ENCODE data around the gene VPREB3. TPM values are rescaled to one million over a fixed set of nuclear protein-coding genes. Genes with fewer than 3 reads are reported as not detected.

Gene VPREB3
- polyA plus RNA-seq, 1 donor (not counting 4 experiments of a cell fraction or from before 2014, with no cell fraction given) = not detected

DNA sequence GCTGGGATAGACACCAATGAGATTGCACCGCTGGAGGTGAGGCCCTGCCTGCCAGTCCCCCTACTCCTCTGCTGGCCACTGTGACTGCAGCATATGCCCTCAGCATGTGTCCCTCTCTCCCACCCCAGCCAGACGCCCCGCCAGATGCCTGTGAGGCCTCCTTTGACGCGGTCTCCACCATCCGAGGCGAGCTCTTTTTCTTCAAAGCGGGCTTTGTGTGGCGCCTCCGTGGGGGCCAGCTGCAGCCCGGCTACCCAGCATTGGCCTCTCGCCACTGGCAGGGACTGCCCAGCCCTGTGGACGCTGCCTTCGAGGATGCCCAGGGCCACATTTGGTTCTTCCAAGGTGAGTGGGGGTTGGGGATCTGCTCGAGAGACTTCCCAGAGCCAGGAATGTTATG is 26.8 kb upstream of the VPREB3 start:
- dilution Hi-C loops (cut with MboI; ENCODE audit: extremely low pct_ligation_motif_present, low sequenced_read_pairs) = no loop called here
- Histone ChIP-seq H3K9me3 (ENCODE audit: control insufficient read depth, low read depth, low read length) (no peaks in the 10 kb centered on the region), H3K9ac (ENCODE audit: control insufficient read depth, extremely low read depth, insufficient read depth, low read length) (no peak overlapping the region), H3K27ac (ENCODE audit: control insufficient read depth, insufficient read depth, low read length) (peak overlapping the region; percentile 6), H3K4me1 (ENCODE audit: control insufficient read depth, extremely low read depth, insufficient read depth, low read length) (peaks cover 16% of the 10 kb centered on the region), H2AFZ (ENCODE audit: control insufficient read depth, low read length) (peak overlapping the region; percentile 87), H3K4me3 (ENCODE audit: control insufficient read depth in 2 of 3, extremely low read depth in 1 of 3, insufficient read depth in 2 of 3, low read depth in 1 of 3, low read length in 3 of 3) (no peak overlapping the region), H3K4me2 (ENCODE audit: control insufficient read depth, extremely low read depth, insufficient read depth, low read depth, low read length) (peak overlapping the region; percentile 37), H4K20me1 (ENCODE audit: control insufficient read depth, extremely low read depth, insufficient read depth, low read length) (no peaks in the 10 kb centered on the region), H3K36me3 (ENCODE audit: control insufficient read depth in 2 of 2, extremely low read depth in 1 of 2, insufficient read depth in 2 of 2, low read length in 2 of 2) (no peaks in the 10 kb centered on the region), H3K27me3 (ENCODE audit: control insufficient read depth, extremely low read depth, insufficient read depth, low read length) (no peaks in the 10 kb centered on the region), H3K79me2 (ENCODE audit: control insufficient read depth, insufficient read depth, low read length) (no peaks in the 10 kb centered on the region), H3K9me1 (ENCODE audit: control insufficient read depth, extremely low read depth, insufficient read depth, low read length) (no peaks in the 10 kb centered on the region)
- TF ChIP-seq CTCF (optimal IDR thresholded peaks at IDR 0.05 in 1 of 3, IDR thresholded peaks at IDR 0.05 in 1 of 3, conservative IDR thresholded peaks at IDR 0.05 in 1 of 3; ENCODE audit: extremely low read depth in 1 of 3, insufficient read depth in 2 of 3, low read length in 3 of 3) = no peak
- no peak for TF ChIP-seq EZH2 (IDR thresholded peaks at IDR 0.05; ENCODE audit: low read length)
- no peak for FAIRE-seq
- DNase-seq (ENCODE audit: low read depth, low spot score) = no peak

GRCh38 chr22:23780146-23780748 is 26.0 kb upstream of the VPREB3 start:
- no peak overlapping the region for H2AFZ ChIP-seq (ENCODE audit: control insufficient read depth, low read length)
- H3K4me2 ChIP-seq (ENCODE audit: control insufficient read depth, extremely low read depth, insufficient read depth, low read depth, low read length) = no peak overlapping the region
- no peak overlapping the region for H3K9ac ChIP-seq (ENCODE audit: control insufficient read depth, extremely low read depth, insufficient read depth, low read length)
- dilution Hi-C loops (cut with MboI; ENCODE audit: extremely low pct_ligation_motif_present, low sequenced_read_pairs) = no loop called here
- no peak for TF ChIP-seq CTCF (optimal IDR thresholded peaks at IDR 0.05 in 1 of 3, IDR thresholded peaks at IDR 0.05 in 1 of 3, conservative IDR thresholded peaks at IDR 0.05 in 1 of 3; ENCODE audit: extremely low read depth in 1 of 3, insufficient read depth in 2 of 3, low read length in 3 of 3)
- TF ChIP-seq EZH2 (IDR thresholded peaks at IDR 0.05; ENCODE audit: low read length) = no peak
- no peaks in the 10 kb centered on the region for H3K9me1 ChIP-seq (ENCODE audit: control insufficient read depth, extremely low read depth, insufficient read depth, low read length)
- H3K36me3 ChIP-seq (ENCODE audit: control insufficient read depth in 2 of 2, extremely low read depth in 1 of 2, insufficient read depth in 2 of 2, low read length in 2 of 2) = no peaks in the 10 kb centered on the region
- DNase-seq (ENCODE audit: low read depth, low spot score) = no peak
- no peaks in the 10 kb centered on the region for H4K20me1 ChIP-seq (ENCODE audit: control insufficient read depth, extremely low read depth, insufficient read depth, low read length)
- FAIRE-seq = no peak
- no peak overlapping the region for H3K27ac ChIP-seq (ENCODE audit: control insufficient read depth, insufficient read depth, low read length)
- H3K9me3 ChIP-seq (ENCODE audit: control insufficient read depth, low read depth, low read length) = no peaks in the 10 kb centered on the region
- no peak overlapping the region for H3K4me3 ChIP-seq (ENCODE audit: control insufficient read depth in 2 of 3, extremely low read depth in 1 of 3, insufficient read depth in 2 of 3, low read depth in 1 of 3, low read length in 3 of 3)
- H3K4me1 ChIP-seq (ENCODE audit: control insufficient read depth, extremely low read depth, insufficient read depth, low read length) = peaks cover 15% of the 10 kb centered on the region
- no peaks in the 10 kb centered on the region for H3K27me3 ChIP-seq (ENCODE audit: control insufficient read depth, extremely low read depth, insufficient read depth, low read length)
- H3K79me2 ChIP-seq (ENCODE audit: control insufficient read depth, insufficient read depth, low read length) = no peaks in the 10 kb centered on the region
